Effector memory CD4-positive, alpha-beta T cell (primary cell): ENCODE results near the gene MYL3.
"Not testable (repeated sequence)": the region's sequence is repeated elsewhere in the genome, so short reads cannot be mapped to it uniquely, and the experiment has no call there.

Experiments
- DNase-seq, 3 donors: peaks; one replicate each; pipeline ENCODE4 v3.0.0-alpha.2; 2020
- H3K27ac ChIP-seq: 2 replicates; pipeline ENCODE4 v1.7.0; 2013; ENCODE audit warnings: mild to moderate bottlenecking, low read length, moderate library complexity; ENCODE audit not compliant: insufficient read depth, poor library complexity, severe bottlenecking
- H3K27me3 ChIP-seq: replicated peaks from 2 replicates; pipeline ENCODE4 v1.7.0; 2013; ENCODE audit warnings: mild to moderate bottlenecking, low read length; ENCODE audit not compliant: insufficient read depth, control insufficient read depth, poor library complexity, severe bottlenecking
- H3K36me3 ChIP-seq: 2 replicates; pipeline ENCODE4 v1.7.0; 2013; ENCODE audit warnings: mild to moderate bottlenecking, low read length, moderate library complexity; ENCODE audit not compliant: control insufficient read depth, insufficient read depth
- H3K4me1 ChIP-seq: 2 replicates; pipeline ENCODE4 v1.7.0; 2013; ENCODE audit warnings: low read length, mild to moderate bottlenecking; ENCODE audit not compliant: control insufficient read depth, insufficient read depth, poor library complexity, severe bottlenecking
- H3K4me3 ChIP-seq: 2 replicates; pipeline ENCODE4 v1.7.0; 2013; ENCODE audit warnings: low read length, low read depth, mild to moderate bottlenecking; ENCODE audit not compliant: insufficient read depth, poor library complexity, severe bottlenecking
- H3K9me3 ChIP-seq: 2 replicates; pipeline ENCODE4 v1.7.0; 2013; ENCODE audit warnings: mild to moderate bottlenecking, low read length, moderate library complexity; ENCODE audit not compliant: control insufficient read depth

The MYL3 gene

DNA sequence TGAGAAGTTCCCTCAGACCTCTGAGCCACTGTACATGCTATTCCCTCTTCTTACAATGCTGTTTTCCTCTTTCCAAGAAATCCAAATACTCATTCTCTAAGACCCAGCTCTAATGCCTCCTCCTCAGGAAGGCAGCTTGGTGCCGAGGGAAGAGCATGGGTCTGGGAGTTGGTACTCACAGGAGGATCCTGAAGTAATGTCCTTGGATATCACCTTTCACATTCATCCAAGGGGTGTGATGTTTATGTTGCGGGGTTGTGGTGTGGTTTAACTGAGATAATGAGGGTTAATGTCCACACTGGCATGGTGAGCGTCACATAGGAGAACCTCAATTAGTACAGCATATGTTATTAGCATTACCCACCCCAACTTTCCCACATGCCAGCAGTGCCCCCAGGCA is 31.9 kb downstream of the MYL3 start:
- Histone ChIP-seq H3K4me1 (no peaks in the 10 kb centered on the region), H3K27ac (no peak overlapping the region), H3K9me3 (no peaks in the 10 kb centered on the region), H3K36me3 (no peaks in the 10 kb centered on the region), H3K4me3 (no peak overlapping the region), H3K27me3 (no peaks in the 10 kb centered on the region)
- no peak for DNase-seq

DNA sequence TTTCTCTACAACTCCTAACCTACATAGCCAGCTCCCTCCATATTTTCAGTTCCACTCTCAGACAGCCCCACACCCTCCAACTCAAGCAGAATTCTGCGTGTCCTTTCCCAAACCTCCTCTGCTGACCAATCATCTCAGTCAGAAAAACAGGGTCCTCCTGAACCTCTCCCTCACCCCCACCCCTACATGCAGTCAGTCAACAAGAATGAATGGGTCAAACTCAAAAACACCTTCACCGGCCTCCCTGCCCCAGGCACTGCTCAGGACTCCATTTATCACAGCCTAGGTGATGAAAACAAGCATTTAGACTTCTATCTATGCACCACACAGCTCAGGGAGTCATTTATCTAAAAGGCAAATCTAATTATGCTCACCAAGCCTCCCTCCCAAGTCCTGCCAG is 32.4 kb downstream of the MYL3 start:
- no peaks in the 10 kb centered on the region for H3K4me1 ChIP-seq
- H3K36me3 ChIP-seq: no peaks in the 10 kb centered on the region
- no peaks in the 10 kb centered on the region for H3K9me3 ChIP-seq
- H3K27ac ChIP-seq: no peak overlapping the region
- no peak for DNase-seq
- no peaks in the 10 kb centered on the region for H3K27me3 ChIP-seq
- no peak overlapping the region for H3K4me3 ChIP-seq

DNA sequence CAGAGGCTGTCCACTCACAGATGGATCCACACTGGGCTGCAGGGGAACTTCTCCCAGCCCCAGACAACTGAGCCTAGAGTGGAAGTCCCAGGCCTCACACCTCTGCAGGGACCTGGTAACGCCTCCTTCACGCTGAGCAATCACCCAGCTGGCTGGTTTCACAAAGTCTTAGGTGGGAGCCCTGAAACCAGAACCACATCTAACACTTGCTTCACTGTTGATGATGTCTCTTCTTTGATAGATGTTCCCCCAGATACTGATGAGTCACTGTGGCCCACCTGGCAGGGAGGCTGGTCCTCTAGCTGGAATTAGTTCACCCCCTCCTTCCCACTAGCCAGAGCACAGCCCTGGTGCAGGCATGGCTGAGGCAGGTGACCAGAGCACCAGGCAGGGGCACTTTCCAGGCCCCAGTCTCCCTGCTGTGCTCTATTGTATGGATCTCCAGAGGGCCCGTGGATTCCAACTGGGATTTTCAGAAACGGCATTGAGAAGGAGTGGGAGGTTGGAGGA is 33.5 kb downstream of the MYL3 start:
- H3K27ac ChIP-seq: no peak overlapping the region
- no peak for DNase-seq

DNA sequence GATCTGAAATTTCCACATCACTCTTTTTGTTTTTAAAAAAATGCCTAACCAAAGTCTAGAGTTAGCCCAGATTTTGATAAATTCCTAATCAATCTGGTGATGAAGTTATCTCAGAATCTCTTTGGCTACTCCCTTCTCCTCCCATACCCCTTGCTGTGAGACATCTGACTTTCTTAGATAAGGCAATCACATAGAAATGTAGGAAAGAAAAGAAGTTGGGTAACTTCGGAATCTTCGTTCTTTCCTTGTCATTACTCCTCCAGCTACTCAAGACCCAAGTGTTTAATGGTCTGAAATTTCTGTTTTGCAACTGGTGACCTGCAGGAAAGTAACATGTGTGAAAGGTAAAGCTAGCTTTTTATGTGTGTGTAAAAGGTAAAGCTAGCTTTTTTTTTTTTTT is 37.8 kb downstream of the MYL3 start:
- Histone ChIP-seq H3K4me3 (no peak overlapping the region), H3K36me3 (no peaks in the 10 kb centered on the region), H3K27ac (no peak overlapping the region), H3K4me1 (no peaks in the 10 kb centered on the region), H3K9me3 (no peaks in the 10 kb centered on the region), H3K27me3 (no peaks in the 10 kb centered on the region)
- DNase-seq: no peak

More for the DNA sequence above, 33.5 kb downstream of the MYL3 start:
- Histone ChIP-seq H3K9me3 (no peaks in the 10 kb centered on the region), H3K4me1 (no peaks in the 10 kb centered on the region), H3K27me3 (no peaks in the 10 kb centered on the region), H3K36me3 (no peaks in the 10 kb centered on the region), H3K4me3 (no peak overlapping the region)

DNA sequence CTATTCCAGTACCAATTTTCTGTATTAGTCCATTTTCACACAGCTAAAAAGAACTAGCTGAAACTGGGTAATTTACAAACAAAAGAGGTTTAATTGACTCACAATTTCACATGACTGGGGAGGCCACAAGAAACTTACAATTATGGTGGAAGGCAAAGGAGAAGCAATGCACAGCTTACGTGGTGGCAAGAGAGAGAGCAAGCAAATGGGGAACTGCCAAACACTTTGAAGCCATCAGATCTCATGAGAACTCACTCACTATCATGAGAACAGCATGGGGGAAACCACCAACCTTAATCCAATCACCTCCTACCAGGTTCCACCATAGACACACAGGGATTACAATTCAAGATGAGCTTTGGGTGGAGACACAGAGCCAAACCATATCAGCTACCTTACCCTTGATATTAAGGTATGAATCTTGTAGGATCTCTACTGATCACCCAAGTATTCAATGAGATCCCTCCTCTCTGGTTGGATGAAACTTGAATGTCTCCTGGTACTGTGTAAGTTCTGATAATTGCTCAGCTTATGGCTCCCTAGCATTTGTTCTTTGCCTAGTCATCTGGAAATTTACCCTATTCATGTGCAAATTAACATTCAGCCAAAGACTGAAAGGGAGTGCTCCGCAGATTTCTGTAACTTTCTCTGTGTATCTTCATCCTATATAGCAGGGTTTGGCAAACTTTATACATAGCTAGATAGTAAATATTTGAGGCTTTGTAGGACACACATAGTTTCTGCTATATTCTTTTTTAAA is 38.9 kb downstream of the MYL3 start:
- Histone ChIP-seq H3K4me1 (no peaks in the 10 kb centered on the region), H3K27ac (no peak overlapping the region), H3K9me3 (no peaks in the 10 kb centered on the region), H3K27me3 (no peaks in the 10 kb centered on the region), H3K4me3 (no peak overlapping the region), H3K36me3 (no peaks in the 10 kb centered on the region)
- no peak for DNase-seq

DNA sequence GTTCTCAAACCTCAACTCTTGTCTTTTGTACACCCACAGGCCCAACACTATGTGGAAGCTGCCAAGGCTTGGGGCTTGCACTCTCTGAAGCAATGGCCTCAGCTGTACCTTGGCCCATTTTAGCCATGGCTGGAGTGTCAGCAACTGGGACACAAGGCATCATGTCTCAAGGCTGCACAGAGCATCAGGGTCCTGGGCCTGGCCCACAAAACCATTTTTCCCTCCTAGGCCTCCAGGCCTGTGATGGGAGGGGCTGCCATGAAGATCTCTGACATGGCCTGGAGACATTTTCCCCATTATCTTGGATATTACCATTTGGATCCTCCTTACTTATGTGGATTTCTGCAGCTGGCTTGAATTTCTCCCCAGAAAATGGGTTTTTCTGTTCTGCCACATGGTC is 39.9 kb downstream of the MYL3 start:
- not testable (repeated sequence) for H3K27ac ChIP-seq, H3K4me1 ChIP-seq, H3K27me3 ChIP-seq, H3K36me3 ChIP-seq, H3K4me3 ChIP-seq, H3K9me3 ChIP-seq, DNase-seq

DNA sequence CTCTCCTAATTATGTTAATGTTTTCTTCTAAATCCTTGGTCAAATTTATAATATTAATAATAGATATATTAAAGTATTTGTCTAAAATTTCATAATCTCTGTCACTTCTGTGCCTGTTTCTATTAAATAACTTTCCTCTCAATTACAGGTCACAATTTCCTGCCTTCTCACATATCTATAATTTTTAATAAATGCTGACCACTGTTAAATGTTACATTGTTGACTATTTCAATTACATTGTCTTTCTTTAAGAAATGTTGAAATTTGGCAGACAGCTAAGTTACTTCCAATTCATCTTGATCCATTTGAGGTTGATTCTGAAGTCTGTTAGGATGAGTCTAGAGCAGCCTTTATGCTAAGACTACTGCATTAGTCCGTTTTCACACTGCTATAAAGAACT is 41.7 kb downstream of the MYL3 start:
- DNase-seq: no peak
- H3K27ac ChIP-seq: no peak overlapping the region

DNA sequence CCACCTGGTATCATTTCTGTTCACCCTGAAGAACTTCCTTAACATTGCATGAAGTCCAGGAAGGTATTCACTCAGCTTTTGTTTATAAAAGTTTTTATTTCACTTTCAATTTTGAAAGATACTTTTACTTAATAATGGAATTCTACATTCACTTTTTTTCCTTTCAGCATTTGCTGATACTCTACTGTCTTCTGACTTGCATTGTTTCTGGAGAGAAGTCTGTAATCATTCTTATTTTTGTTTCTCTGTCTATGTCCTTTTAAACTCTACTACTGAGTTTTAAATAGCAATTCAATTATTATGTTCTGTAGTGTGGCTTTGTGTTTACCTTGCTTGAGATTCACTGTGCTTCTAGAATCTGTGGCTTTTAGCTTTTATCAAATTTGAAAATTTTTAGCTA is 42.4 kb downstream of the MYL3 start:
- no peaks in the 10 kb centered on the region for H3K36me3 ChIP-seq
- no peak overlapping the region for H3K27ac ChIP-seq
- DNase-seq: no peak
- H3K9me3 ChIP-seq: no peaks in the 10 kb centered on the region
- H3K4me3 ChIP-seq: no peak overlapping the region
- H3K27me3 ChIP-seq: no peaks in the 10 kb centered on the region
- no peaks in the 10 kb centered on the region for H3K4me1 ChIP-seq

More for the DNA sequence above, 41.7 kb downstream of the MYL3 start:
- Histone ChIP-seq H3K36me3 (no peaks in the 10 kb centered on the region), H3K9me3 (no peaks in the 10 kb centered on the region), H3K4me1 (no peaks in the 10 kb centered on the region), H3K4me3 (no peak overlapping the region), H3K27me3 (no peaks in the 10 kb centered on the region)

DNA sequence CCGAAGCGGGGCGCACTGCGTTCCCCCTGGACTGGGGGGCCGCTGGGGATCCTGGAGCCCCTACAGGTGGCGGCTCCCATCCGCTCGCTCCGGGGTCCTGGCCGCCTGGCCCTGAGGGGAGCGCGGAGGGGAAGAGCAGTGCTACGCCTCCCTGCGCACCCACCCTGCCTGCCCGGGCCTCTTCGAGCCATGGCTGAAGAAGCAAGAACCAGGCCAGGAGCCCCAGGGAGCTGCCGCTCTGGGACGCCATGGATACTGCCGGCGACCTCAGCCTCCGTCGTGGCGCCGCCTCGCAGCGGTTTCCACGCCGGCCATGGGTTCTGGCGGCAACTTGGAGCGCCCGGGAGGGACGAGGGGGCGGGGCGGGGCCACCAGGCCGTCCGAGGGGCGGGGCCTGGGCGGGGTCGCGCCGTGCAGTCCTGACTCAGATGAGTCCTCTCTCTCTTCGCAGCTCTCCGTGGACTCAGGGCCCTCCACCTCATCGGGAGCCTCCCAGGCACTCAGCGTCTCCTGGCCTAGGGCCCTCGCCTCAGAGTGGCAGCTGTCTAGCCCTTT is 50.9 kb downstream of the MYL3 start:
- H3K9me3 ChIP-seq: no peaks in the 10 kb centered on the region
- H3K4me1 ChIP-seq: peaks cover 4% of the 10 kb centered on the region
- H3K27me3 ChIP-seq: no peaks in the 10 kb centered on the region
- peak; percentile 40 to 56 (median 51) for DNase-seq
- no peak overlapping the region for H3K27ac ChIP-seq
- H3K4me3 ChIP-seq: peak overlapping the region; percentile 45
- no peaks in the 10 kb centered on the region for H3K36me3 ChIP-seq

DNA sequence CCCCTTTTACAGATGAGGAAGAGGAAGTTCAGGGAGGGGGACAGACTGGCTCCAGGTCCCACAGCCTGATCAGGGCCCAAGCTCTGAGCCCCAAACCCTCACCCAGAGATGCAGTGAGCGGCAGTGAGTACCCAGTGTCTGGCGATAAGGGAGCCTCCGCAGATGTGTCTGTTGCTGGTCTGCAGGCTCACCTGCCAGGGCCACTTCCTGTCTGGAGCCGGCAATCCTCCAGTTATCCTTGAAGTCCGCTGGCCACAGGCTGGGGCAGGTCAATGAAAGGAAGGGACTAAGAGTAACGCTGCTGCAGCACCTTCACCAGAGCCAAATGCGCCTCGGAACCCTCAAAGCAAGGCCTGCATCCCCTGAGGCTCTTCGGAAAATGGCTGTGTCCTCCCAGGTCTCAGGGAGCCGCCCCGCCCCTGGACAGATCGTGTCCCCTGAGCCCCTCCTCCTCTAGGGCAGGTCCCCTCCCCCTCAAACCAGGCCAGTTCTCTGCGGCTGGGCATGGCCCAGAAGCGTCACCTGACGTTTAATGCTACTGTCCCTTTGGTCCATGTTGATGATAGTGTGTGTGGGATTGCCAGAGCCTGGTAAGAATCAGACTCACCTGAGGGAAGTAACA is 51.5 kb downstream of the MYL3 start:
- Histone ChIP-seq H3K27me3 (no peaks in the 10 kb centered on the region), H3K36me3 (no peaks in the 10 kb centered on the region), H3K4me3 (peak overlapping the region; percentile 45), H3K27ac (no peak overlapping the region), H3K4me1 (peaks cover 4% of the 10 kb centered on the region), H3K9me3 (no peaks in the 10 kb centered on the region)
- DNase-seq: no peak
